ENCODE data around the gene GOSR1.

- no peak for TF ChIP-seq CTCF (IDR thresholded peaks at IDR 0.05; ENCODE audit: extremely low read depth in 1 of 2, insufficient read depth in 1 of 2, low read depth in 1 of 2, low read length in 2 of 2)
- TF ChIP-seq POLR2AphosphoS5 (IDR thresholded peaks at IDR 0.05; ENCODE audit: insufficient read depth, low read depth, low read length): no peak
- no peak for TF ChIP-seq MAX (IDR thresholded peaks at IDR 0.05; ENCODE audit: insufficient read depth, insufficient read length)
- no peak for TF ChIP-seq POLR2A (IDR thresholded peaks at IDR 0.05; ENCODE audit: low read depth, low read length)
Observed at GRCh38 chr17:30541802-30542201, 64.6 kb downstream of the GOSR1 start.
